ENCODE measurements around the gene MYH6.
"Not testable (repeated sequence)": the region's sequence is repeated elsewhere in the genome, so short reads cannot be mapped to it uniquely, and the experiment has no call there.

GRCh38 chr14:23400496-23401149 is 7.5 kb downstream of the MYH6 start:
- TF ChIP-seq POLR2AphosphoS5 (IDR thresholded peaks at IDR 0.05; ENCODE audit: borderline replicate concordance, low read depth, low read length); FOXP2 (optimal IDR thresholded peaks at IDR 0.05; ENCODE audit: control extremely low read depth, extremely low read length, insufficient read depth); EZH2 (IDR thresholded peaks at IDR 0.05): not testable (repeated sequence)
